Stimulated activated effector memory CD8-positive, alpha-beta T cell treated with anti-CD3 and anti-CD28 coated beads, Interleukin-12 subunit alpha, Interleukin-12 subunit beta, amount 100 ng/mL, for 72 hours (primary cell): ENCODE data around the gene MRPL32.
"Not testable (repeated sequence)": the region's sequence is repeated elsewhere in the genome, so short reads cannot be mapped to it uniquely, and the experiment has no call there.

Source experiments
- ATAC-seq: fragments of 150-1000 bp; cut with Tn5 transposase; 2 replicates; pipeline ENCODE4 v1.10.0; 2021
- DNase-seq, 2 donors: peaks; one replicate each; pipeline ENCODE4 v3.0.0; 2021 to 2022; ENCODE audit warnings: low spot score in 2 of 2
- H3K27ac Mint-ChIP-seq: one replicate; pipeline ENCODE4 v1.8.0; 2022; ENCODE audit warnings: mild to moderate bottlenecking, mixed read lengths
- H3K36me3 Mint-ChIP-seq: one replicate; pipeline ENCODE4 v1.8.0; 2022; ENCODE audit warnings: mild to moderate bottlenecking, mixed read lengths
- H3K4me1 Mint-ChIP-seq: one replicate; pipeline ENCODE4 v1.8.0; 2022; ENCODE audit warnings: mixed read lengths
- H3K4me3 Mint-ChIP-seq: one replicate; pipeline ENCODE4 v1.8.0; 2022; ENCODE audit warnings: mild to moderate bottlenecking, mixed read lengths
- H3K9me3 Mint-ChIP-seq: one replicate; pipeline ENCODE4 v1.8.0; 2022; ENCODE audit warnings: mixed read lengths

The MRPL32 gene

GRCh38 chr7:42931834-42932651 is at the start of gene MRPL32, which contains the start of gene PSMA2:
TSS of gene MRPL32 (plus strand) at chr7:42932376. CDS start at chr7:42932387, 11 bp downstream.
TSS of gene PSMA2 (minus strand) at chr7:42932174. CDS start at chr7:42932158, 16 bp downstream.
- peak; percentile 81 to 97 for DNase-seq
- Mint-ChIP-seq H3K36me3 (peaks cover 61% of the 10 kb centered on the region), H3K4me1 (peaks cover 38% of the 10 kb centered on the region), H3K9me3 (no peaks in the 10 kb centered on the region), H3K27ac (peak within 1 kb of the TSS; percentile 100), H3K4me3 (peak within 1 kb of the TSS; percentile 95)
- peak; percentile 100 for ATAC-seq

GRCh38 chr7:42883950-42884349 is 48.2 kb upstream of the MRPL32 start:
- peaks cover 12% of the 10 kb centered on the region for H3K4me1 Mint-ChIP-seq
- no peak overlapping the region for H3K4me3 Mint-ChIP-seq
- H3K9me3 Mint-ChIP-seq, result no peaks in the 10 kb centered on the region
- H3K36me3 Mint-ChIP-seq, result no peaks in the 10 kb centered on the region
- ATAC-seq, result no peak
- no peak overlapping the region for H3K27ac Mint-ChIP-seq
- no peak for DNase-seq

- not testable (repeated sequence) for DNase-seq, H3K36me3 Mint-ChIP-seq, H3K4me3 Mint-ChIP-seq, H3K9me3 Mint-ChIP-seq, ATAC-seq, H3K27ac Mint-ChIP-seq
- peaks cover 17% of the 10 kb centered on the region for H3K4me1 Mint-ChIP-seq
Observed at GRCh38 chr7:42885183-42885582, 47.0 kb upstream of the MRPL32 start.

- Mint-ChIP-seq H3K4me3 (no peak overlapping the region), H3K36me3 (no peaks in the 10 kb centered on the region), H3K9me3 (no peaks in the 10 kb centered on the region), H3K4me1 (peaks cover 17% of the 10 kb centered on the region), H3K27ac (no peak overlapping the region)
- DNase-seq (no peak), ATAC-seq (no peak)
Observed at GRCh38 chr7:42886129-42886528, 46.0 kb upstream of the MRPL32 start.

GRCh38 chr7:42886893-42887505 is 45.2 kb upstream of the MRPL32 start:
- peak overlapping the region; percentile 71 for H3K4me3 Mint-ChIP-seq

GRCh38 chr7:42893346-42894240 is 38.6 kb upstream of the MRPL32 start:
- Mint-ChIP-seq H3K27ac (no peak overlapping the region), H3K36me3 (no peaks in the 10 kb centered on the region), H3K4me1 (peaks cover 8% of the 10 kb centered on the region), H3K4me3 (no peak overlapping the region), H3K9me3 (peaks cover 18% of the 10 kb centered on the region)
- DNase-seq (no peak), ATAC-seq (no peak)

More at GRCh38 chr7:42886893-42887505, 45.2 kb upstream of the MRPL32 start:
- H3K9me3 Mint-ChIP-seq, result no peaks in the 10 kb centered on the region
- no peak overlapping the region for H3K27ac Mint-ChIP-seq
- H3K36me3 Mint-ChIP-seq, result no peaks in the 10 kb centered on the region
- DNase-seq (no peak), ATAC-seq (no peak)
- H3K4me1 Mint-ChIP-seq, result peaks cover 17% of the 10 kb centered on the region

- DNase-seq (no peak), ATAC-seq (no peak)
- H3K36me3 Mint-ChIP-seq, result no peaks in the 10 kb centered on the region
- H3K27ac Mint-ChIP-seq, result no peak overlapping the region
- no peaks in the 10 kb centered on the region for H3K4me1 Mint-ChIP-seq
- H3K9me3 Mint-ChIP-seq, result peaks cover 4% of the 10 kb centered on the region
- H3K4me3 Mint-ChIP-seq, result no peak overlapping the region
Observed at GRCh38 chr7:42900842-42901241, 31.3 kb upstream of the MRPL32 start.

- Mint-ChIP-seq H3K27ac (no peak overlapping the region), H3K4me1 (no peaks in the 10 kb centered on the region), H3K4me3 (no peak overlapping the region), H3K9me3 (no peaks in the 10 kb centered on the region), H3K36me3 (no peaks in the 10 kb centered on the region)
- DNase-seq, result no peak
- ATAC-seq, result no peak
Observed at GRCh38 chr7:42902331-42902730, 29.8 kb upstream of the MRPL32 start.

- peak overlapping the region; percentile 42 for H3K27ac Mint-ChIP-seq
- H3K4me1 Mint-ChIP-seq, result peaks cover 16% of the 10 kb centered on the region
- no peaks in the 10 kb centered on the region for H3K36me3 Mint-ChIP-seq
- ATAC-seq, result no peak
- DNase-seq, result no peak
- H3K9me3 Mint-ChIP-seq, result no peaks in the 10 kb centered on the region
- no peak overlapping the region for H3K4me3 Mint-ChIP-seq
Observed at GRCh38 chr7:42906181-42906580, 26.0 kb upstream of the MRPL32 start.

- no peaks in the 10 kb centered on the region for H3K9me3 Mint-ChIP-seq
- DNase-seq (no peak), ATAC-seq (no peak)
- H3K36me3 Mint-ChIP-seq, result no peaks in the 10 kb centered on the region
- no peak overlapping the region for H3K27ac Mint-ChIP-seq
- peaks cover 21% of the 10 kb centered on the region for H3K4me1 Mint-ChIP-seq
- H3K4me3 Mint-ChIP-seq, result no peak overlapping the region
Observed at GRCh38 chr7:42907316-42907715, 24.9 kb upstream of the MRPL32 start.

GRCh38 chr7:42910306-42910705 is 21.9 kb upstream of the MRPL32 start:
- ATAC-seq (no peak), DNase-seq (no peak)
- Mint-ChIP-seq H3K4me1 (peaks cover 46% of the 10 kb centered on the region), H3K36me3 (peaks cover 14% of the 10 kb centered on the region), H3K9me3 (no peaks in the 10 kb centered on the region), H3K27ac (no peak overlapping the region), H3K4me3 (peak overlapping the region; percentile 80)

- no peaks in the 10 kb centered on the region for H3K9me3 Mint-ChIP-seq
- DNase-seq (peak; percentile 87 to 97), ATAC-seq (peak; percentile 95)
- peaks cover 28% of the 10 kb centered on the region for H3K36me3 Mint-ChIP-seq
- peak within 1 kb of the TSS; percentile 80 for H3K4me3 Mint-ChIP-seq
- H3K4me1 Mint-ChIP-seq, result peaks cover 46% of the 10 kb centered on the region
- peak within 1 kb of the TSS; percentile 88 for H3K27ac Mint-ChIP-seq
Observed at GRCh38 chr7:42911454-42912447, 20.4 kb upstream of the MRPL32 start, which contains the start of gene C7orf25. TSS of gene C7orf25 (minus strand) at chr7:42912070. CDS start at chr7:42910900, 1,170 bp downstream.

- H3K27ac Mint-ChIP-seq, result peak overlapping the region; percentile 5
- peak; percentile 24 for ATAC-seq
- no peaks in the 10 kb centered on the region for H3K9me3 Mint-ChIP-seq
- peaks cover 46% of the 10 kb centered on the region for H3K36me3 Mint-ChIP-seq
- peaks cover 36% of the 10 kb centered on the region for H3K4me1 Mint-ChIP-seq
- peak overlapping the region; percentile 23 for H3K4me3 Mint-ChIP-seq
- DNase-seq, result no peak
Observed at GRCh38 chr7:42913591-42913990, 18.6 kb upstream of the MRPL32 start.

- no peaks in the 10 kb centered on the region for H3K9me3 Mint-ChIP-seq
- ATAC-seq (no peak), DNase-seq (no peak)
- peaks cover 51% of the 10 kb centered on the region for H3K36me3 Mint-ChIP-seq
- H3K27ac Mint-ChIP-seq, result no peak overlapping the region
- H3K4me3 Mint-ChIP-seq, result peak overlapping the region; percentile 23
- peaks cover 36% of the 10 kb centered on the region for H3K4me1 Mint-ChIP-seq
Observed at GRCh38 chr7:42914009-42914408, 18.2 kb upstream of the MRPL32 start.
